Activated T-helper 1 cell treated with anti-CD3 and anti-CD28 coated beads, Interleukin-12 subunit alpha, Interleukin-12 subunit beta, Interleukin-2, Interleukin-4 antibody, amounts not matched to agents 30 ng/mL and 10 ng/mL and 1 ng/mL, durations not matched to agents 14 hours and 24 hours and 36 hours (primary cell): Measurements from ENCODE around the gene LRRC7. TPM values are rescaled to one million over a fixed set of nuclear protein-coding genes. Genes with fewer than 3 reads are reported as not detected.
"Not testable (repeated sequence)": the region's sequence is repeated elsewhere in the genome, so short reads cannot be mapped to it uniquely, and the experiment has no call there.

Experiments
- DNase-seq: peaks from one replicate; pipeline ENCODE4 v3.0.0; 2021; ENCODE audit warnings: low spot score
- H3K27ac Mint-ChIP-seq: one replicate; pipeline ENCODE4 v1.8.0; 2021; ENCODE audit warnings: mild to moderate bottlenecking, mixed read lengths
- H3K27me3 Mint-ChIP-seq: one replicate; pipeline ENCODE4 v1.8.0; 2022; ENCODE audit warnings: mild to moderate bottlenecking, moderate library complexity, mixed read lengths; ENCODE audit not compliant: insufficient read depth
- H3K36me3 Mint-ChIP-seq: one replicate; pipeline ENCODE4 v1.8.0; 2021; ENCODE audit warnings: low read depth, mixed read lengths
- H3K4me1 Mint-ChIP-seq: one replicate; pipeline ENCODE4 v1.8.0; 2021; ENCODE audit warnings: low read depth, mixed read lengths
- H3K4me3 Mint-ChIP-seq: one replicate; pipeline ENCODE4 v1.8.0; 2021; ENCODE audit warnings: mild to moderate bottlenecking, moderate library complexity, mixed read lengths
- H3K9me3 Mint-ChIP-seq: one replicate; pipeline ENCODE4 v1.8.0; 2021; ENCODE audit warnings: mixed read lengths
- intact Hi-C: fragments of 100-400 bp; cut with micrococcal nuclease; formaldehyde crosslinking; loops from one replicate; pipeline ENCODE4 v1.15.1; 2024
- total RNA-seq: library from RNA; stranded (reverse); gene quantifications from 2 replicates; pipeline ENCODE4 v1.2.3, GENCODE V29; 2022

LRRC7 gene
- total RNA-seq, 1 donor from 2014 or later: not detected

DNA sequence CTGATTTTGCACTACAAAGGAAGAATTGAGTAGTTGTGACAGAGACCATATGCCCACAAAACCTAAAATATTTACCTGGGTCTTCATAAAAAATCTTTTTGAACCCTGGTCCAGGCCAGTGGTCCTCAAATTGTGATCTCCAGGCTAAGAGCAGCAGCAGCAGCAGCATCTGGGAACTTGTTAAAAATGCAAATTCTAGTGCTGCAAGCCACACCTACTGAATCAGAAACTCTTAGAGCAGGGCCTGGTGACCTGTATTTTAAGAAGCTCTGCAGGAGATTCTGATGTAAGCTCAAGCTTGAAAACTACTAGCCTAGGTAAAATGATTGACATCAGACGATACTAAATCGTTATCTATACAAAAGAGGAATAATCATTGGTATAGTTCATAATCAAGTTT, 112.2 kb downstream of the LRRC7 start:
- H3K9me3 Mint-ChIP-seq: peaks cover 9% of the 10 kb centered on the region
- intact Hi-C loops: no loop called here
- H3K4me3 Mint-ChIP-seq: no peak overlapping the region
- H3K27me3 Mint-ChIP-seq: no peaks in the 10 kb centered on the region
- H3K27ac Mint-ChIP-seq: no peak overlapping the region
- DNase-seq: no peak
- H3K36me3 Mint-ChIP-seq: no peaks in the 10 kb centered on the region
- no peaks in the 10 kb centered on the region for H3K4me1 Mint-ChIP-seq

- Mint-ChIP-seq H3K9me3 (peaks cover 5% of the 10 kb centered on the region), H3K27ac (no peak overlapping the region), H3K36me3 (no peaks in the 10 kb centered on the region), H3K27me3 (no peaks in the 10 kb centered on the region), H3K4me1 (no peaks in the 10 kb centered on the region), H3K4me3 (no peak overlapping the region)
- intact Hi-C loops: no loop called here
- no peak for DNase-seq
These were observed 118.8 kb downstream of the LRRC7 start for GRCh38 chr1:69686367-69686984.

- no peaks in the 10 kb centered on the region for H3K4me1 Mint-ChIP-seq
- intact Hi-C loops: no loop called here
- H3K4me3 Mint-ChIP-seq: no peak overlapping the region
- H3K27ac Mint-ChIP-seq: no peak overlapping the region
- H3K36me3 Mint-ChIP-seq: no peaks in the 10 kb centered on the region
- DNase-seq: no peak
- H3K27me3 Mint-ChIP-seq: no peaks in the 10 kb centered on the region
- H3K9me3 Mint-ChIP-seq: peaks cover under 1% of the 10 kb centered on the region
These were observed 120.5 kb downstream of the LRRC7 start for GRCh38 chr1:69688193-69688592.

DNA sequence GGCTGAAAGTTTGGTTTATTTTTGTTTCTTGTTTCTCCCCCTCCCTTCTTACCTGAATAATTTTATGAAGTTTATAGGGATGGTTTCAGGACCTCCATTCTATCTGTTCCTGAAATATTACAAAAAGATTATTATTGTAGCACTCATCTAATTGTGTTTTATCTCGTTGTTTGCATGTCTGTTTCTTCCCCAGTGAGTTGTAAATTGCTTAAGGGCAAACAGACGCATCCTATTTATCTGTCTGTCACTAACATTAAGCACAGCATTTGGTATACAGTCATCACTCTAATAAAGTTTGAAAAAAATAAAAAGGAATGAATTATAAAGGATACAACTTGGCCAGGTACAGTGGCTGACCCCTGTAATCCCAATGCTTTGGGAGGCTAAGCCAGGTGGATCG, 123.5 kb downstream of the LRRC7 start:
- H3K9me3 Mint-ChIP-seq: peaks cover 1% of the 10 kb centered on the region
- H3K36me3 Mint-ChIP-seq: no peaks in the 10 kb centered on the region
- no peaks in the 10 kb centered on the region for H3K4me1 Mint-ChIP-seq
- intact Hi-C loops: no loop called here
- H3K4me3 Mint-ChIP-seq: no peak overlapping the region
- no peaks in the 10 kb centered on the region for H3K27me3 Mint-ChIP-seq
- no peak for DNase-seq
- H3K27ac Mint-ChIP-seq: no peak overlapping the region

DNA sequence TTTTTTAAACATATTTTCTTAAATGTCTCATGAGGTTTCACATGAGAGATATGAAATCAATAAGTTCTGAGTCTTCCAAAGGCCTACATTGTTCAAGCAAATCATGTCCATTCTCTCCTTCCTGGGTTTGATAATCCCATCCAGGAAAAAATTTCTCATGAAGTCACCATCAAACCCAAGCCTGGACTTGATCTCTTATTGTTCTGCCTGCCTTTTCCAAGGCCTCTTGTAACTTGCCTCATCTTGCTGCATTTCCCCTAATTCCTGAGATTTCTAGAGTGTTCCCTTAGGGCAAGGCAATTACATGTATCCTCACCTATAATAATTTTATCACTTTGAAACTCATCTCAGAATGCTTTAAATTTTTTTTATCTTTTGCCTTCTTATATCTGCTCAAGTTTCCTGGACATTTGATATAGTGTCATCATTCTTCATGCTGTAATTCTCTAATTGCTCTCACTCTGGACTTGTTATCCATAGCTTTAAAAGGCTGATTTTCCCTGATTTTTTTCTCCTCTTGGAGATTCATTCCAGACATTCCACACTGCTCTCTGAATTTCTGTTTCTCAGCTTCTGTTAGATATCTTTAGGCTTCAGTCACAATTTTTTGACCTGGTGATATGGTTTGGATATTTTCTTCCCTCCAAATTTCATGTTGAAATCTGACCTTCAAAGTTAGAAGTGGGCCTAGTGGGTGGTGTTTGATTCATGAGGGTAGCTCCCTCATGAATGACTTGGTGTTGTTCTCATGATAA, 126.4 kb downstream of the LRRC7 start:
- Mint-ChIP-seq H3K27ac (no peak overlapping the region), H3K36me3 (no peaks in the 10 kb centered on the region), H3K4me3 (no peak overlapping the region), H3K4me1 (no peaks in the 10 kb centered on the region), H3K27me3 (no peaks in the 10 kb centered on the region), H3K9me3 (peaks cover 10% of the 10 kb centered on the region)
- no peak for DNase-seq
- intact Hi-C loops: no loop called here

- no peaks in the 10 kb centered on the region for H3K36me3 Mint-ChIP-seq
- H3K27ac Mint-ChIP-seq: no peak overlapping the region
- peaks cover 10% of the 10 kb centered on the region for H3K9me3 Mint-ChIP-seq
- intact Hi-C loops: no loop called here
- DNase-seq: no peak
- H3K4me3 Mint-ChIP-seq: no peak overlapping the region
- no peaks in the 10 kb centered on the region for H3K4me1 Mint-ChIP-seq
- H3K27me3 Mint-ChIP-seq: no peaks in the 10 kb centered on the region
These were observed 129.6 kb downstream of the LRRC7 start for GRCh38 chr1:69697340-69697739.

DNA sequence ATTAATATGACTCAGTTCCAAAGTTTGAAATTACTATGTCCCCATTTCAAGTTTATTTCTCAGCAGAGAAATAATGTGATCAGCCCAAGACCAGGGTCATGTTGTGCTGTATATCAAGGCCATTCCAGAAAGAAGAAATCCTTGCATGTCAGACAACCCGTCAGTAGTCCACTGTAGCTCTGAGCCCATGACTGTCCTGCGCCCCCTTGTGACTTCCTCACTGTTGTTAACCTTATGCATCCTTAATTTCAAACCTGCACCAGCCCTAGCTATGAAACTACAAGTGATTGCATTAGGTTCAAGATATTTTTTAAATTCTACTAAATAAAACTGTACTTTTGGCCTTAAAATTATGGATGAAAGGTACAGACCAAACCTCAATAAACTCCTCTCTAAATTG, 133.0 kb downstream of the LRRC7 start:
- no peak for DNase-seq
- no peaks in the 10 kb centered on the region for H3K4me1 Mint-ChIP-seq
- H3K27me3 Mint-ChIP-seq: no peaks in the 10 kb centered on the region
- H3K27ac Mint-ChIP-seq: no peak overlapping the region
- peaks cover 10% of the 10 kb centered on the region for H3K9me3 Mint-ChIP-seq
- intact Hi-C loops: no loop called here
- H3K36me3 Mint-ChIP-seq: no peaks in the 10 kb centered on the region
- H3K4me3 Mint-ChIP-seq: no peak overlapping the region

DNA sequence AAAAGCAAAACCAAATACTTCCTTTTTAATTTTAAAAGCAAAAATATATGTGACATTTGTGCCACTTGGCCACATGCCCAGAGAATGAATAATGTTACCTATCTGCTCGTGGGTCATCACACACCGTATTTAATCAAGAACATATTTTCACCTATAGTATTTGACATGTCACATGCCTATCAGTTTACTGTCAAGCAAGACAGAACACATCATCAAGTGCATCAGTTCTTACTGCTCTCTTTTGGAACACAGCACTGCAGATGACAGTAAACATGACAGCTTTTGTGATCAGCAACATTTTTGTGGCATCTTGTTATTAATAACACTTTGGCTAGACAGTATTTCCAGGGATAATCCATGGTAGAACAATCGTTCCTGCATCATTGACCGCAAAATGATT, 134.4 kb downstream of the LRRC7 start:
- Mint-ChIP-seq H3K36me3 (no peaks in the 10 kb centered on the region), H3K9me3 (peaks cover under 1% of the 10 kb centered on the region), H3K27me3 (no peaks in the 10 kb centered on the region), H3K27ac (no peak overlapping the region), H3K4me1 (no peaks in the 10 kb centered on the region), H3K4me3 (no peak overlapping the region)
- intact Hi-C loops: no loop called here
- DNase-seq: no peak

GRCh38 chr1:69706473-69706872, 138.8 kb downstream of the LRRC7 start:
- Mint-ChIP-seq H3K27ac (no peak overlapping the region), H3K4me1 (no peaks in the 10 kb centered on the region), H3K36me3 (no peaks in the 10 kb centered on the region), H3K4me3 (no peak overlapping the region), H3K27me3 (no peaks in the 10 kb centered on the region), H3K9me3 (no peaks in the 10 kb centered on the region)
- intact Hi-C loops: no loop called here
- no peak for DNase-seq

DNA sequence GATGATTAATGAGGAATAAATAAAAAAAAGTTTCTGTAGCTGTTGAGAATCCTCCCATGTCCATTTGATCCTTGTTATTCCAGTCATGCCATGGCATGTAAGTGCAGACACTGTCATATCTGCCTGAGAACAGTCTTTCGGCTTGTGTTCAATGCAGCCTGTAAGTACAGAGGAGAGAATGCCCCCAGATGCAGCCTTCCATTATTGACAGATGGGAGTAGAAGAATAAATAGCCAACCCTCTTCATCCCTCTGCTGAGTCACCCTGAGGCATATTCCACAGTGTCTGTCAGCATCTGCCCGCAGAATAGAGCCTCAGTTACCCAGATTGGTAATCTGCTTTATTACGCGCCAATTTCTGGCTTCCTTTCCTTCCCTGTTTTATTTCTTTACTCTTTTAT, 139.4 kb downstream of the LRRC7 start:
- intact Hi-C loops: no loop called here
- H3K9me3 Mint-ChIP-seq: no peaks in the 10 kb centered on the region
- no peak for DNase-seq
- H3K36me3 Mint-ChIP-seq: no peaks in the 10 kb centered on the region
- no peaks in the 10 kb centered on the region for H3K27me3 Mint-ChIP-seq
- no peak overlapping the region for H3K27ac Mint-ChIP-seq
- H3K4me3 Mint-ChIP-seq: no peak overlapping the region
- H3K4me1 Mint-ChIP-seq: no peaks in the 10 kb centered on the region

DNA sequence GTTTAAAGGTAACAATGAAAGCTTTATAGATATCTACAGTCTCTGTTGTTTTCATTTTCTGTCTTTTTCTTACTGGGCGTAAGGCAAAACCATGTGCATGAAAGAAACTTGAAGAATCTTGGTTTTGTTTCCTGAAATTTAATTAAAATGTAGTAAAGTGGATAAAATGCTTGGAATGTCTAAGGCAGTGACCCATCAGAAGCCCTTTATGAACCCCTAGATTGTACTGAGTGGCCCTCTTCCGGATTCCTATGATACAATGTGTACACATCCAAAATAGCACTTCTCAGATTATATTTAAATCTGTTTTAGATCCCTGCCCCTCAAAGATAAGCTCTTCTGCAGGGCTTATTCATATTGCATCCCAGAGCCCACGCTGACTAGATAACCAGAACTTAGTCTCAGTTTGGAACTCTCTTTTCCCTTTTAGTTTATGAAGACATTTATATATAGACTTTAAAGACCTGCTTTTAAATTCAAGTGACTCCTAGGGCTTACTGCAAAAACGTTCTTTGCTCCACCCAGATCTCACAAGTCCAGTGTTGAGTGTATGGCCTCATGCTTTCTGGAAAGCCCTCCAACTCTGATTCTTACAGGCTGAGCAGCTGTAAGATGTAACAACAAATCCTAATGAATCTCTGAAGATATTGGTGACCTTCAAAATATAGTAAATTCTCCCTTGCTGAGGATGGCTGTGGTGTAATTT, 142.9 kb downstream of the LRRC7 start:
- no peaks in the 10 kb centered on the region for H3K9me3 Mint-ChIP-seq
- no peaks in the 10 kb centered on the region for H3K4me1 Mint-ChIP-seq
- no peak overlapping the region for H3K4me3 Mint-ChIP-seq
- no peaks in the 10 kb centered on the region for H3K27me3 Mint-ChIP-seq
- H3K36me3 Mint-ChIP-seq: no peaks in the 10 kb centered on the region
- no peak overlapping the region for H3K27ac Mint-ChIP-seq
- intact Hi-C loops: no loop called here
- no peak for DNase-seq

GRCh38 chr1:69711190-69711930, 143.6 kb downstream of the LRRC7 start:
- H3K9me3 Mint-ChIP-seq: no peaks in the 10 kb centered on the region
- intact Hi-C loops: no loop called here
- no peaks in the 10 kb centered on the region for H3K4me1 Mint-ChIP-seq
- H3K27me3 Mint-ChIP-seq: no peaks in the 10 kb centered on the region
- DNase-seq: no peak
- no peak overlapping the region for H3K27ac Mint-ChIP-seq
- H3K4me3 Mint-ChIP-seq: no peak overlapping the region
- no peaks in the 10 kb centered on the region for H3K36me3 Mint-ChIP-seq

GRCh38 chr1:69717834-69718233, 150.1 kb downstream of the LRRC7 start:
- intact Hi-C loops, H3K4me3 Mint-ChIP-seq, H3K27me3 Mint-ChIP-seq, H3K27ac Mint-ChIP-seq, H3K36me3 Mint-ChIP-seq, DNase-seq, H3K9me3 Mint-ChIP-seq, H3K4me1 Mint-ChIP-seq: not testable (repeated sequence)
